Memory B cell (primary cell): ENCODE data around the gene PPARA.

Experiments
- ATAC-seq: fragments of 150-1000 bp; cut with Tn5 transposase; 2 replicates; pipeline ENCODE4 v1.10.0; 2021; ENCODE audit warnings: low read depth, mild to moderate bottlenecking, moderate library complexity
- DNase-seq, 2 donors: peaks; one replicate each; pipeline ENCODE4 v3.0.0; 2022; ENCODE audit warnings: low spot score in 2 of 2
- H3K27ac Mint-ChIP-seq: one replicate; pipeline ENCODE4 v1.8.0; 2022; ENCODE audit warnings: mild to moderate bottlenecking, moderate library complexity, mixed read lengths
- H3K27me3 Mint-ChIP-seq: one replicate; pipeline ENCODE4 v1.8.0; 2022; ENCODE audit warnings: mixed read lengths
- H3K36me3 Mint-ChIP-seq: one replicate; pipeline ENCODE4 v1.8.0; 2022; ENCODE audit warnings: mild to moderate bottlenecking, mixed read lengths
- H3K4me1 Mint-ChIP-seq: one replicate; pipeline ENCODE4 v1.8.0; 2022; ENCODE audit warnings: mixed read lengths
- H3K4me3 Mint-ChIP-seq: one replicate; pipeline ENCODE4 v1.8.0; 2022; ENCODE audit warnings: mild to moderate bottlenecking, moderate library complexity, mixed read lengths
- H3K9me3 Mint-ChIP-seq: one replicate; pipeline ENCODE4 v1.8.0; 2022; ENCODE audit warnings: mixed read lengths

Gene PPARA

GRCh38 chr22:46175631-46176030 lies 25.3 kb downstream of the PPARA start:
- peaks cover 7% of the 10 kb centered on the region for H3K9me3 Mint-ChIP-seq
- H3K4me1 Mint-ChIP-seq, result peaks cover 10% of the 10 kb centered on the region
- no peak overlapping the region for H3K27ac Mint-ChIP-seq
- ATAC-seq (no peak), DNase-seq (no peak)
- H3K4me3 Mint-ChIP-seq, result no peak overlapping the region
- peaks cover 38% of the 10 kb centered on the region for H3K36me3 Mint-ChIP-seq
- H3K27me3 Mint-ChIP-seq, result no peaks in the 10 kb centered on the region

GRCh38 chr22:46176508-46177003 lies 26.2 kb downstream of the PPARA start:
- DNase-seq, result no peak
- Mint-ChIP-seq H3K4me3 (no peak overlapping the region), H3K4me1 (peaks cover 6% of the 10 kb centered on the region), H3K9me3 (peaks cover 15% of the 10 kb centered on the region), H3K27ac (no peak overlapping the region), H3K36me3 (peaks cover 45% of the 10 kb centered on the region), H3K27me3 (no peaks in the 10 kb centered on the region)
- ATAC-seq, result no peak

GRCh38 chr22:46178755-46179505 lies 28.6 kb downstream of the PPARA start:
- peaks cover 17% of the 10 kb centered on the region for H3K9me3 Mint-ChIP-seq
- no peaks in the 10 kb centered on the region for H3K27me3 Mint-ChIP-seq
- DNase-seq, result no peak
- peaks cover 52% of the 10 kb centered on the region for H3K36me3 Mint-ChIP-seq
- peaks cover 5% of the 10 kb centered on the region for H3K4me1 Mint-ChIP-seq
- no peak for ATAC-seq
- H3K4me3 Mint-ChIP-seq, result no peak overlapping the region
- H3K27ac Mint-ChIP-seq, result no peak overlapping the region

- H3K36me3 Mint-ChIP-seq, result peaks cover 50% of the 10 kb centered on the region
- no peak overlapping the region for H3K4me3 Mint-ChIP-seq
- H3K27ac Mint-ChIP-seq, result no peak overlapping the region
- ATAC-seq (no peak), DNase-seq (no peak)
- no peaks in the 10 kb centered on the region for H3K27me3 Mint-ChIP-seq
- peaks cover 2% of the 10 kb centered on the region for H3K4me1 Mint-ChIP-seq
- peaks cover 17% of the 10 kb centered on the region for H3K9me3 Mint-ChIP-seq
Observed at GRCh38 chr22:46179748-46180147, 29.4 kb downstream of the PPARA start.

GRCh38 chr22:46180370-46181137 lies 30.2 kb downstream of the PPARA start:
- DNase-seq, result no peak
- no peak for ATAC-seq
- Mint-ChIP-seq H3K9me3 (peaks cover 17% of the 10 kb centered on the region), H3K4me3 (no peak overlapping the region), H3K27me3 (no peaks in the 10 kb centered on the region), H3K27ac (no peak overlapping the region), H3K36me3 (peaks cover 55% of the 10 kb centered on the region), H3K4me1 (peaks cover 5% of the 10 kb centered on the region)

GRCh38 chr22:46183733-46184132 lies 33.4 kb downstream of the PPARA start:
- H3K4me3 Mint-ChIP-seq, result no peak overlapping the region
- H3K27ac Mint-ChIP-seq, result no peak overlapping the region
- no peaks in the 10 kb centered on the region for H3K27me3 Mint-ChIP-seq
- H3K36me3 Mint-ChIP-seq, result peaks cover 50% of the 10 kb centered on the region
- peaks cover 5% of the 10 kb centered on the region for H3K4me1 Mint-ChIP-seq
- no peak for DNase-seq
- peaks cover 11% of the 10 kb centered on the region for H3K9me3 Mint-ChIP-seq
- no peak for ATAC-seq

- ATAC-seq, result no peak
- no peaks in the 10 kb centered on the region for H3K27me3 Mint-ChIP-seq
- DNase-seq, result no peak
- H3K9me3 Mint-ChIP-seq, result peaks cover 11% of the 10 kb centered on the region
- H3K4me3 Mint-ChIP-seq, result no peak overlapping the region
- no peak overlapping the region for H3K27ac Mint-ChIP-seq
- H3K36me3 Mint-ChIP-seq, result peaks cover 38% of the 10 kb centered on the region
- peaks cover 5% of the 10 kb centered on the region for H3K4me1 Mint-ChIP-seq
Observed at GRCh38 chr22:46185283-46185682, 35.0 kb downstream of the PPARA start.

GRCh38 chr22:46187862-46188261 lies 37.5 kb downstream of the PPARA start:
- H3K36me3 Mint-ChIP-seq, result peaks cover 33% of the 10 kb centered on the region
- peaks cover 5% of the 10 kb centered on the region for H3K4me1 Mint-ChIP-seq
- H3K27ac Mint-ChIP-seq, result no peak overlapping the region
- no peaks in the 10 kb centered on the region for H3K9me3 Mint-ChIP-seq
- no peak overlapping the region for H3K4me3 Mint-ChIP-seq
- DNase-seq (no peak), ATAC-seq (no peak)
- H3K27me3 Mint-ChIP-seq, result no peaks in the 10 kb centered on the region

GRCh38 chr22:46192210-46192993 lies 42.1 kb downstream of the PPARA start:
- Mint-ChIP-seq H3K9me3 (no peaks in the 10 kb centered on the region), H3K4me1 (peaks cover 6% of the 10 kb centered on the region), H3K27me3 (no peaks in the 10 kb centered on the region), H3K27ac (no peak overlapping the region), H3K36me3 (peaks cover 18% of the 10 kb centered on the region), H3K4me3 (no peak overlapping the region)
- no peak for ATAC-seq
- DNase-seq, result no peak

GRCh38 chr22:46193898-46194310 lies 43.6 kb downstream of the PPARA start:
- DNase-seq, result no peak
- Mint-ChIP-seq H3K27me3 (no peaks in the 10 kb centered on the region), H3K27ac (no peak overlapping the region), H3K4me1 (peaks cover 6% of the 10 kb centered on the region), H3K4me3 (no peak overlapping the region), H3K36me3 (peaks cover 14% of the 10 kb centered on the region), H3K9me3 (no peaks in the 10 kb centered on the region)
- ATAC-seq, result no peak

- H3K27ac Mint-ChIP-seq, result no peak overlapping the region
- no peak for DNase-seq
- no peaks in the 10 kb centered on the region for H3K9me3 Mint-ChIP-seq
- peaks cover 21% of the 10 kb centered on the region for H3K36me3 Mint-ChIP-seq
- H3K27me3 Mint-ChIP-seq, result no peaks in the 10 kb centered on the region
- H3K4me1 Mint-ChIP-seq, result peaks cover 6% of the 10 kb centered on the region
- no peak overlapping the region for H3K4me3 Mint-ChIP-seq
- no peak for ATAC-seq
Observed at GRCh38 chr22:46195487-46196165, 45.3 kb downstream of the PPARA start.

GRCh38 chr22:46196278-46196677 lies 46.0 kb downstream of the PPARA start:
- H3K4me3 Mint-ChIP-seq, result no peak overlapping the region
- no peaks in the 10 kb centered on the region for H3K9me3 Mint-ChIP-seq
- peaks cover 22% of the 10 kb centered on the region for H3K36me3 Mint-ChIP-seq
- no peak overlapping the region for H3K27ac Mint-ChIP-seq
- DNase-seq (no peak), ATAC-seq (no peak)
- H3K4me1 Mint-ChIP-seq, result peaks cover 6% of the 10 kb centered on the region
- no peaks in the 10 kb centered on the region for H3K27me3 Mint-ChIP-seq

- H3K27me3 Mint-ChIP-seq, result no peaks in the 10 kb centered on the region
- no peaks in the 10 kb centered on the region for H3K9me3 Mint-ChIP-seq
- peaks cover 6% of the 10 kb centered on the region for H3K4me1 Mint-ChIP-seq
- peaks cover 15% of the 10 kb centered on the region for H3K36me3 Mint-ChIP-seq
- H3K27ac Mint-ChIP-seq, result no peak overlapping the region
- H3K4me3 Mint-ChIP-seq, result no peak overlapping the region
- ATAC-seq (no peak), DNase-seq (no peak)
Observed at GRCh38 chr22:46198274-46198673, 47.9 kb downstream of the PPARA start.
